ENCODE measurements around the gene CNNM2. TPM values are rescaled to one million over a fixed set of nuclear protein-coding genes. Genes with fewer than 3 reads are reported as not detected.
"Not testable (repeated sequence)": the region's sequence is repeated elsewhere in the genome, so short reads cannot be mapped to it uniquely, and the experiment has no call there.

Gene CNNM2
- total RNA-seq, 2 experiments from 2014 or later = 7.7 to 8.1 TPM

DNA sequence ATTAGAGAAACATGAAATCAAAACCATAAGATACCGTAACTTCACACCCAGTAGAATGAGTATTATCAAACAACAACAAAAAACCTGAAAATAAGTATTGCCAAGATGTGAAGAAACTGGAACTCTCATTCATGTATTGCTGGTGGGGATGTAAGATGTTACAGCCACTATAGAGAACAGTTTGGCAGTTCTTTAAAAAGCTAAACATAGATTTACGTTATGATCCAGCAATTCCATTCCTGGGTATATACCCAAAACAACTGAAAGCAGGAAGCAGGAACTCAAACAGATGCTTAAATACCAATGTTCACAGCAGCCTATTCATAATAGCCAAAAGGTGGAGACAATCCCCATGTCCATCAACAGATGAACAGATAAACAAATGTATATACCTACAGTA is 202.5 kb downstream of the CNNM2 start:
- CTCF ChIA-PET = no interaction called here
- H3K27ac Mint-ChIP-seq = no peak overlapping the region
- DNase-seq = no peak
- peaks cover 8% of the 10 kb centered on the region for H3K36me3 Mint-ChIP-seq (ENCODE audit: low read depth)
- no peak for ATAC-seq
- H3K27me3 Mint-ChIP-seq (ENCODE audit: low read depth) = no peaks in the 10 kb centered on the region
- H3K9me3 Mint-ChIP-seq (ENCODE audit: insufficient read depth) = no peaks in the 10 kb centered on the region
- H3K4me1 Mint-ChIP-seq (ENCODE audit: low read depth) = peaks cover 4% of the 10 kb centered on the region
- H3K4me3 Mint-ChIP-seq = no peak overlapping the region
- POLR2A ChIA-PET = no interaction called here

GRCh38 chr10:103120977-103121735 is 203.1 kb downstream of the CNNM2 start:
- H3K27me3 Mint-ChIP-seq (ENCODE audit: low read depth) = no peaks in the 10 kb centered on the region
- H3K27ac Mint-ChIP-seq = no peak overlapping the region
- POLR2A ChIA-PET = no interaction called here
- H3K9me3 Mint-ChIP-seq (ENCODE audit: insufficient read depth) = no peaks in the 10 kb centered on the region
- peaks cover 9% of the 10 kb centered on the region for H3K4me1 Mint-ChIP-seq (ENCODE audit: low read depth)
- peaks cover 12% of the 10 kb centered on the region for H3K36me3 Mint-ChIP-seq (ENCODE audit: low read depth)
- no peak overlapping the region for H3K4me3 Mint-ChIP-seq
- ATAC-seq (no peak), DNase-seq (no peak)
- CTCF ChIA-PET = no interaction called here

DNA sequence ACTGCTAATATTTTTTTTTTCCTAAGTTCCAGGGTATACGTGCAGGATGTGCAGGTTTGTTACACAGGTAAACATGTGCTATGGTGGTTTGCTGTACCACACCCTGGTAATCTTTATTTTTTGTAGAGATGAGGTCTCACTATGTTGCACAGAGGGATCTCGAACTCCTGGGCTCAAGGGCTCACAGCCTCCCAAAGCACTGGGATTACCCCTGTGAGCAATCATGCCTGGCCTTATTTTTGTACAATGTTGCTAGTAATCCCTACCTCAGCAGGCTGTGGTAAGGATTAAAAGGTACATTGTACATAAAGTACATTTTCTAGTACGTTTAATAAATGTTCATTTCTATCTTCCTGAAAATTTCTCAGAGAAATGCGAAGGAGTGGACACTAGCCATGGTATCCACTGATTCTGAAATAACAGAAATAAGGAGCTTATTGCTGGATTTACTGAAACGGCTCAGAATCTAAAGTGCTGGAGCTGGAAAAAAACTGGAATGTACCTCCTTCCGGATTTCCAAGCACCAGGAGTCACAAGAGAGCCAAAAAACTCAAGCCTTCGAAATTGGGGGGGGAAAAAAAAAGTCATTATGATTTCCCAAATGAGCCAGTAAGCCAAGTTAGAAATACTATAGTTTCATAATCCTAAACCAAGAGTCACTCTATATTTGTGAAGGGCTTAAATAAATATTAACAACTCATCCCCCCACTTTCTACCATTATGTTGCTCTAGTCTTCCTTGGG is 205.4 kb downstream of the CNNM2 start:
- Mint-ChIP-seq H3K27me3 (ENCODE audit: low read depth) (no peaks in the 10 kb centered on the region), H3K4me3 (no peak overlapping the region), H3K36me3 (ENCODE audit: low read depth) (peaks cover 14% of the 10 kb centered on the region), H3K4me1 (ENCODE audit: low read depth) (peaks cover 11% of the 10 kb centered on the region), H3K9me3 (ENCODE audit: insufficient read depth) (no peaks in the 10 kb centered on the region), H3K27ac (no peak overlapping the region)
- ChIA-PET CTCF (no interaction called here), POLR2A (interaction anchor here (0.5 kb wide), 1 partner anchor 267 kb away, joined by 6 read pairs; no protein-coding TSS in a partner anchor)
- no peak for DNase-seq
- ATAC-seq = no peak

GRCh38 chr10:103124420-103125096 is 206.5 kb downstream of the CNNM2 start:
- POLR2A ChIA-PET = no interaction called here
- Mint-ChIP-seq H3K9me3 (ENCODE audit: insufficient read depth) (no peaks in the 10 kb centered on the region), H3K27me3 (ENCODE audit: low read depth) (no peaks in the 10 kb centered on the region), H3K36me3 (ENCODE audit: low read depth) (peaks cover 14% of the 10 kb centered on the region), H3K4me3 (no peak overlapping the region), H3K4me1 (ENCODE audit: low read depth) (peaks cover 11% of the 10 kb centered on the region), H3K27ac (no peak overlapping the region)
- ATAC-seq (no peak), DNase-seq (no peak)
- CTCF ChIA-PET = interaction anchor here (0.7 kb wide), 1 partner anchor 287 kb away, joined by 3 read pairs; no protein-coding TSS in a partner anchor

- POLR2A ChIA-PET = no interaction called here
- no peak overlapping the region for H3K27ac Mint-ChIP-seq
- CTCF ChIA-PET = interaction anchor here (0.7 kb wide), 1 partner anchor 288 kb away, joined by 3 read pairs; no protein-coding TSS in a partner anchor
- peaks cover 14% of the 10 kb centered on the region for H3K36me3 Mint-ChIP-seq (ENCODE audit: low read depth)
- no peaks in the 10 kb centered on the region for H3K9me3 Mint-ChIP-seq (ENCODE audit: insufficient read depth)
- no peak for DNase-seq
- no peaks in the 10 kb centered on the region for H3K27me3 Mint-ChIP-seq (ENCODE audit: low read depth)
- peaks cover 11% of the 10 kb centered on the region for H3K4me1 Mint-ChIP-seq (ENCODE audit: low read depth)
- no peak overlapping the region for H3K4me3 Mint-ChIP-seq
- no peak for ATAC-seq
These were observed 207.5 kb downstream of the CNNM2 start for GRCh38 chr10:103125323-103126267.

GRCh38 chr10:103127241-103127640 is 209.1 kb downstream of the CNNM2 start:
- CTCF ChIA-PET = no interaction called here
- no peaks in the 10 kb centered on the region for H3K9me3 Mint-ChIP-seq (ENCODE audit: insufficient read depth)
- ATAC-seq (no peak), DNase-seq (no peak)
- peaks cover 11% of the 10 kb centered on the region for H3K4me1 Mint-ChIP-seq (ENCODE audit: low read depth)
- no peaks in the 10 kb centered on the region for H3K27me3 Mint-ChIP-seq (ENCODE audit: low read depth)
- POLR2A ChIA-PET = interaction anchor here (0.6 kb wide), 1 partner anchor 271 kb away, joined by 4 read pairs; no protein-coding TSS in a partner anchor
- H3K36me3 Mint-ChIP-seq (ENCODE audit: low read depth) = peaks cover 23% of the 10 kb centered on the region
- H3K4me3 Mint-ChIP-seq = no peak overlapping the region
- no peak overlapping the region for H3K27ac Mint-ChIP-seq

GRCh38 chr10:103130180-103130579 is 212.1 kb downstream of the CNNM2 start:
- H3K9me3 Mint-ChIP-seq (ENCODE audit: insufficient read depth); H3K27ac Mint-ChIP-seq; H3K4me3 Mint-ChIP-seq; H3K27me3 Mint-ChIP-seq (ENCODE audit: low read depth); POLR2A ChIA-PET; CTCF ChIA-PET; H3K4me1 Mint-ChIP-seq (ENCODE audit: low read depth); ATAC-seq; DNase-seq: not testable (repeated sequence)
- H3K36me3 Mint-ChIP-seq (ENCODE audit: low read depth) = peaks cover 44% of the 10 kb centered on the region

DNA sequence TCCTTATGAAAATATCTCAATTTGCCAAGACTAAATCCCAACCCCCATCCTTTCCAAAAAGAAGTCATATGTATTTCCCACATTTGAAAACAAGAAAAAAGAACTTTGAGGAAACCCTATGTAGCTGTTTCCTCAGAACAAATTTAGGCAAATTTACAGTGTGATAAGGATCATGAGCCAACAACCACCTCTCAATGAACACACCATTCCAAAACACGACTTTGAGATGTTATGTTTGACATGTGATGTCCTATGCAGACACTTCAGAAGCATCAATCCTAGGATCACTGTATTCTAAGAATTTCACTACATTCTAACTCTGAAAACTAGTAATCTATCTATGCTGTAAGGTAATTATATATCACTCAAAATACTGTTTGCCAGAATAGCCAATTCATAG is 212.8 kb downstream of the CNNM2 start:
- H3K27ac Mint-ChIP-seq = no peak overlapping the region
- H3K27me3 Mint-ChIP-seq (ENCODE audit: low read depth) = no peaks in the 10 kb centered on the region
- ATAC-seq (no peak), DNase-seq (no peak)
- no peaks in the 10 kb centered on the region for H3K9me3 Mint-ChIP-seq (ENCODE audit: insufficient read depth)
- ChIA-PET POLR2A (no interaction called here), CTCF (no interaction called here)
- no peak overlapping the region for H3K4me3 Mint-ChIP-seq
- H3K4me1 Mint-ChIP-seq (ENCODE audit: low read depth) = peaks cover 4% of the 10 kb centered on the region
- peaks cover 44% of the 10 kb centered on the region for H3K36me3 Mint-ChIP-seq (ENCODE audit: low read depth)

GRCh38 chr10:103135168-103135567 is 217.1 kb downstream of the CNNM2 start:
- POLR2A ChIA-PET; H3K4me1 Mint-ChIP-seq (ENCODE audit: low read depth); ATAC-seq; H3K4me3 Mint-ChIP-seq; H3K27ac Mint-ChIP-seq; H3K9me3 Mint-ChIP-seq (ENCODE audit: insufficient read depth); H3K27me3 Mint-ChIP-seq (ENCODE audit: low read depth); DNase-seq: not testable (repeated sequence)
- CTCF ChIA-PET = interaction anchor here (1.5 kb wide), 1 partner anchor 24 kb away, joined by 3 read pairs; no protein-coding TSS in a partner anchor
- H3K36me3 Mint-ChIP-seq (ENCODE audit: low read depth) = peaks cover 60% of the 10 kb centered on the region

- Mint-ChIP-seq H3K4me1 (ENCODE audit: low read depth) (no peaks in the 10 kb centered on the region), H3K27me3 (ENCODE audit: low read depth) (no peaks in the 10 kb centered on the region), H3K4me3 (no peak overlapping the region), H3K9me3 (ENCODE audit: insufficient read depth) (no peaks in the 10 kb centered on the region), H3K36me3 (ENCODE audit: low read depth) (peaks cover 46% of the 10 kb centered on the region), H3K27ac (no peak overlapping the region)
- ATAC-seq (no peak), DNase-seq (no peak)
- CTCF ChIA-PET = interaction anchor here (0.6 to 1.3 kb wide), 2 partner anchors 8 to 15 kb away, joined by 3 read pairs; no protein-coding TSS in a partner anchor
- POLR2A ChIA-PET = no interaction called here
These were observed 221.7 kb downstream of the CNNM2 start for GRCh38 chr10:103139803-103140202.
